ENCODE data around the gene SMAD2.
"Not testable (repeated sequence)": the region's sequence is repeated elsewhere in the genome, so short reads cannot be mapped to it uniquely, and the experiment has no call there.

The SMAD2 gene

DNA sequence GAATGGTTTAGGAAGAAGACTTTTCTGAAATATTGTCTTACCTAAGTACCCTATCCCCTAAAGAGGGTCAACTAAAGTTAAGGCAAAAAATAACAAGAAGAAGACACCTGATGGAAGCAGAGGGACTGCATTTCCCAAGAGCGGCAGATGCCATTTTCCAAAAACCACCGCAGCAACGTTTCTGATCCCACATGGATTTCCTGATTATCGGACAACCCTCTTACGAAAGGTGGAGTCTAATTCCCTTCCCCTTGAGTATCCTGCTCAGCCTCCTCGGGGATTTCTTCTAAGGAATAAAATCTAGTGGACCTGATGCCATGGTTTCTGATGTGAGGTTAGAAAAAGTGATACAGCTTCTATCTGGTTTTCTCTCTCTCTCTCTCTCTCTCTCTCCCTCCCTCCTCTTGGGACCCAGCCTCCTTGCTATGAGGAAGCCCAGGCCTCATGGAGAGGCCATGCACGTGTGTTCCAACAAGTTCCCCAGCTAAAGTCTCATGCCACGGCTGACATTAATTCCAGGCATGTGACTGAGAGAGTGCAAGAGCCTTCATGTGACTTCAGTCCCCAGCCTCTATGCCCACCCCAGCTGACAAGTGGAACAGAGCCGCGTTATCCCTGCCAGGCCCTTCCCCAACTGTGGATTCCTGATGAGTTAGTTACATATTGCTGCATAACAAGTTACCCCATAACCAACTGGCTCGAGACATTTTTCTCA is 150.3 kb downstream of the SMAD2 start:
- Mint-ChIP-seq H3K27ac (no peak overlapping the region), H3K4me3 (no peak overlapping the region), H3K27me3 (peaks cover 14% of the 10 kb centered on the region), H3K4me1 (no peaks in the 10 kb centered on the region), H3K9me3 (peaks cover 11% of the 10 kb centered on the region), H3K36me3 (no peaks in the 10 kb centered on the region)
- no peak for ATAC-seq

DNA sequence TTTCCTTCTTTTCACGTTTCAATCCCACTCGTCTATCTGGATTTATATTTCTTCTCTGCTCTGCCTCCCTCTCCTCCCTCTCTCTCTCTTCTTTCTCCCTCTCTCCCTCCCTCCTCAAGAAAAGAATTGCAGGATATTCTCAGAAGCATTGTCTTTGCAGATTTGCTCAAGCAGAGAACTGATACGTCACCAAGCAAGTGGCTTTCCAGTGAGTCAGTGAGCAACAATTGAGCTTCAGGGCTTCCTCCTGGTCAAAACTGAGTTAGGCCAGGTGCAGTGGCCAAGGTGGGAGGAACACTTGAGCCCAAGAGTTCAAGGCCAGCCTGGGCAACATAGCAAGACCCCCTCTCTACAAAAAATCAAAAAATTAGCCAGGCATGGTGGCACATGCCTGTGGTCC is 151.1 kb downstream of the SMAD2 start:
- Mint-ChIP-seq H3K9me3 (peaks cover 8% of the 10 kb centered on the region), H3K4me1 (no peaks in the 10 kb centered on the region), H3K4me3 (no peak overlapping the region), H3K27me3 (peaks cover 18% of the 10 kb centered on the region), H3K36me3 (no peaks in the 10 kb centered on the region), H3K27ac (no peak overlapping the region)
- ATAC-seq: no peak

DNA sequence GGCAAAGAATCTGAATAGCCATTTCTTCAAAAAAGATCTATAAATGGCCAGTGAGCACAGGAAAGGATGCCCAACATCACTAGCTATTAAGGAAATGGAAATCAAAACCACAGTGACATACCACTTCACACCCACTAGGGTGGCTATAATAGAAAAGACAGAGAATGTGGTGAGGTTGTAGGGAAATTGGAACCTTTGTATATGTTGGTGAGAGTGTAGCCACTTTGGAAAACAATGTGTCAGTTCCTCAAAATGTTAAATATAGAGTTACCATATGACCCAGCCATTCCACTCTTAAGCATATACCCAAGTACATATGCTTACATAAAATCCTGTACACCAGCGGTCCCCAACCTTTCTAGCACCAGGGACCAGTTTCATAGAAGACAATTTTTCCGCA is 152.8 kb downstream of the SMAD2 start:
- H3K4me1 Mint-ChIP-seq: peaks cover 5% of the 10 kb centered on the region
- no peak overlapping the region for H3K4me3 Mint-ChIP-seq
- H3K27ac Mint-ChIP-seq: no peak overlapping the region
- H3K36me3 Mint-ChIP-seq: no peaks in the 10 kb centered on the region
- peaks cover 25% of the 10 kb centered on the region for H3K27me3 Mint-ChIP-seq
- peaks cover under 1% of the 10 kb centered on the region for H3K9me3 Mint-ChIP-seq
- peak; percentile 47 for ATAC-seq

DNA sequence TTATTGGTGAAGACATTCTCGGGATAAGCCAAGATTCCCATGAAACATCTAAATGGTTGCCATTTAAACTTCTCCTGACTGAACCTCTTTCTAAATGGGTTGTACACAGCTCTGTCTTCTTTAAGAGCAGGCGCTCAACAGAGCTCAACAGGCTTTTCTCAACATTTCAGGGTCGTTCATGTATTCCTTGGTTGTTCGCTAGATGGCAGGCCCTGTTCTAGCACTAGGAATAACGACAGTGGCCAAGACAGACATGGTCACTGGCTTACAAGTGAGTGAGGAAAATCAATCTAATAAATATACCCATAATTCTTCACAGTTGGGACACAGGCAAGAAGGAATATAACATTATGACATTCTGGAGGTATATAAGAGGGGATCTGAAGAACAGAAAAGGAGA is 154.5 kb downstream of the SMAD2 start:
- H3K4me3 Mint-ChIP-seq: no peak overlapping the region
- H3K4me1 Mint-ChIP-seq: peaks cover 8% of the 10 kb centered on the region
- no peak overlapping the region for H3K27ac Mint-ChIP-seq
- H3K36me3 Mint-ChIP-seq: no peaks in the 10 kb centered on the region
- no peak for ATAC-seq
- H3K27me3 Mint-ChIP-seq: peaks cover 29% of the 10 kb centered on the region
- H3K9me3 Mint-ChIP-seq: no peaks in the 10 kb centered on the region

DNA sequence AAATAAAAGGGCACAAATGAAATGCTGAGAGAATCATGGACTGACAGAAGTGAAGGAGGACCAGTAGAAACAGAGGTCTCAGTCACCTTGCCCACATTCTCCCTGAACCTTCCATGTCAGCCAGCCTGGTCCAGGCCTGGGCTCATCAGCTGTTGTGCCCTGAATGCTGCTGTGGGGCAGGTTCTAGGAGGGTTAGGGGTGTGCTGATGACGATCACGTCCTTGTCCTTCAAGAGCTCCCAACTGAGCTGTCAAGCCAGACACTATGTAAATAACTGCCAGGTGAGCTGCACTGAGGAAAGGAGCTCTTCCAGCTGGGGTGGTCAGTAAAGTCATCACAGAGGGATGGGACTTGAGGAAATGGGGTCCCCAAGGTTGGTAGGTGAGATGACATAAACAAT is 156.5 kb downstream of the SMAD2 start:
- H3K36me3 Mint-ChIP-seq: no peaks in the 10 kb centered on the region
- H3K9me3 Mint-ChIP-seq: no peaks in the 10 kb centered on the region
- no peak overlapping the region for H3K4me3 Mint-ChIP-seq
- no peak for ATAC-seq
- H3K4me1 Mint-ChIP-seq: peaks cover 8% of the 10 kb centered on the region
- peaks cover 29% of the 10 kb centered on the region for H3K27me3 Mint-ChIP-seq
- H3K27ac Mint-ChIP-seq: no peak overlapping the region

DNA sequence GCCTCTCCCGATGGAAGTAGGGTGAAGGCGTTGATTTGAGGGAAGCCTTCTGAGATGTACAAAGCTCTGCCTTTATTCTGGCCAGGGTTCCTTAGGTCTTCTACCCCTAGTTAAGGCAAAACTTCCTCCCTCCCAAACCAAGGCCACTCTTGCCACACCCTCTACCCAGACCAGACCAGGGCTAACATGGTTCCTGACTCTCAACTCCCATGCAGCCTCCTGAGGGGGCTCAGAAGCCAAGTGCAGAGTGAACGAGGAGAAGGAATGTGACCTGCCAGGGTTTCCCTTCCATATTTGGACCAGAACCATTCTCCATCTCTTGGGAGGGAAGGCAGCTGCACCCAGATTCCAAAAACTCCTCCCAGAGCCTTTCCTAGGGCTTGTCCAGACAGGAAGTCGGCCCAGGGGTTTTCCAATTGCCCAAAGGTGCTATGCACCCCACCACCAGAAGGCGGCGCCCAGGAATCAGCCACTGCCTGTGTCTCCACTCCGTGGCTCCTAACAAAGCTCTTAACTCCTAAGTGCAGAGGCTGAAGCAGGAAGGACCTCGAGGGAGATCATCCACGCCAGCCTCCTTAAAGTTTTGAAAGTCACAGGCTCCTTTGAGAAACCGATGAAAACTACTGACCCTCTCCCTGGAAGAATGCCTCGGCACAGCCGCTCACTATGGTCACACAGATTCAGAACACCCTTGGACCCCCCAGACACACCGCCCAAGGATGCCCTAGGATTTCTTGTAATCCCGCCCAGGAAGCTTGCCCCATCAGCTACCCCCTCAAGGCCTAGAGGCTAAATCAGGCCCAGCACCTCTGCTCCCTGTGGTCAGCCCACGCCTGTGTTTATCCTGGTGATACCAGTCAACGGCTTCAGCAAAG is 157.8 kb downstream of the SMAD2 start:
- no peak for ATAC-seq
- H3K9me3 Mint-ChIP-seq: no peaks in the 10 kb centered on the region
- H3K36me3 Mint-ChIP-seq: no peaks in the 10 kb centered on the region
- peaks cover 8% of the 10 kb centered on the region for H3K4me1 Mint-ChIP-seq
- peaks cover 29% of the 10 kb centered on the region for H3K27me3 Mint-ChIP-seq
- no peak overlapping the region for H3K4me3 Mint-ChIP-seq
- no peak overlapping the region for H3K27ac Mint-ChIP-seq

DNA sequence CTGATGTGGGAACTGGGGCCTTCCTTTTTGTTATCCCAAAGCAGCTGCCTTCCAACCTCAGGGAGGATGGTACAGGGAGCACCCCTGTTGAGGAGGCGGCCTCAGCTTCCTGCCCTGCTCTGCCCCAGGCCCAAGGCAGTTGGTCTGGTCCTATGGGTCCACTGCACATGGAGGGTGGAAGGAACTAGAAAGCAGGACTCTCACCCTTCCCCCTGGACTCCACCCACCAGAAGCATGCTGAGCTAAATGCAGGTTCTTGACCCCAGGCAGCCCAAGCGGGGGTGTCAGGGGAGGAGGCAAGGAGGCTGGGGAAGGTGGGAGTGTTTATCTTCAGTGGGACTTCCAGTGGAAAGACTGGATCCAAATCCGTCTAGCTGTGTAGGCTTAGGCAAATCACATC is 158.5 kb downstream of the SMAD2 start:
- peaks cover 8% of the 10 kb centered on the region for H3K4me1 Mint-ChIP-seq
- peaks cover 29% of the 10 kb centered on the region for H3K27me3 Mint-ChIP-seq
- no peak overlapping the region for H3K27ac Mint-ChIP-seq
- H3K4me3 Mint-ChIP-seq: no peak overlapping the region
- H3K36me3 Mint-ChIP-seq: no peaks in the 10 kb centered on the region
- H3K9me3 Mint-ChIP-seq: no peaks in the 10 kb centered on the region
- no peak for ATAC-seq

DNA sequence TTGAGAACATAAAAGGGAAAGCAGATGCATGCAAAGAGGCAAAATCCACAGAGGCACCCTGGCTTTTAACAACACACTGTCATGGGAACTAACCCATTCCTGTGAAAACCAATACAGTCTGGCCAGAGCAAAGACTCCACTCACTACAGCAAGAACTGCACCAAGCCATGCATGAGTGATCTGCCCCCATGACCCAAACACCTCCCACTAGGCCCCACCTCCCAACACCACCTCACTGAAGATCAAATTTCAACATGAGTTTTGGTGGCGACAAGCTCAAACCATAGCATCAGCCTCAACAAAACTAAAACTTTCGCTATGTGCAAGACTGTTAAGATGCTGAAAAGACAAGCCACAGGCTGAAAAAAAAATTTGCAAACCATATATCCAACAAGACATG is 162.8 kb downstream of the SMAD2 start:
- Mint-ChIP-seq H3K36me3 (no peaks in the 10 kb centered on the region), H3K9me3 (no peaks in the 10 kb centered on the region), H3K27me3 (peaks cover 24% of the 10 kb centered on the region), H3K4me1 (peaks cover 4% of the 10 kb centered on the region), H3K27ac (no peak overlapping the region), H3K4me3 (no peak overlapping the region)
- ATAC-seq: no peak

DNA sequence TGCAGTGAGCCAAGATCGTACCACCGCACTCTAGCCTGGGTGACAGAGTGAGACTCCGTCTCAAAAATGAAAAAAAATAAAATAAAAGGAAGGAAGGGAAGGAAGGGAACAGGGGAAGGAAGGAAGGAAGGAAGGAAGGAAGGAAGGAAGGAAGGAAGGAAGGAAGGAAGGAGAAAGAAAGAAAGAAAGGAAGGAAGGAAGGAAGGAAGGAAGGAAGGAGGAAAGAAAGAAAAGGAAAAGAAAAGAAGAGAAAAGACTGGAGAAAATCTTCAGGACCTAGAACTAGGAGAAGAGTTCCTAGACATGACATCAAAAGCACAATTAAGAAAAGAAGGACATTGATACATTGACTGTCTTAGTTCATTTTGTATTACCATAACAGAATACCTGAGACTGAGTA is 163.3 kb downstream of the SMAD2 start:
- not testable (repeated sequence) for ATAC-seq

More for the DNA sequence above, 163.3 kb downstream of the SMAD2 start:
- not testable (repeated sequence) for H3K27ac Mint-ChIP-seq, H3K4me3 Mint-ChIP-seq, H3K4me1 Mint-ChIP-seq, H3K9me3 Mint-ChIP-seq, H3K36me3 Mint-ChIP-seq
- peaks cover 24% of the 10 kb centered on the region for H3K27me3 Mint-ChIP-seq
